ENCODE data around the gene UBE2R2.
"Not testable (repeated sequence)": the region's sequence is repeated elsewhere in the genome, so short reads cannot be mapped to it uniquely, and the experiment has no call there.

Gene UBE2R2

GRCh38 chr9:33835625-33836260 lies 18.8 kb downstream of the UBE2R2 start:
- in situ Hi-C loops (cut with HindIII; ENCODE audit: low sequenced_read_pairs), result no loop called here

GRCh38 chr9:33836261-33836660 lies 19.3 kb downstream of the UBE2R2 start:
- in situ Hi-C loops (cut with HindIII; ENCODE audit: low sequenced_read_pairs), result not testable (repeated sequence)

- in situ Hi-C loops (cut with HindIII; ENCODE audit: low sequenced_read_pairs), result no loop called here
Measured at GRCh38 chr9:33837138-33837537, 20.2 kb downstream of the UBE2R2 start.

DNA sequence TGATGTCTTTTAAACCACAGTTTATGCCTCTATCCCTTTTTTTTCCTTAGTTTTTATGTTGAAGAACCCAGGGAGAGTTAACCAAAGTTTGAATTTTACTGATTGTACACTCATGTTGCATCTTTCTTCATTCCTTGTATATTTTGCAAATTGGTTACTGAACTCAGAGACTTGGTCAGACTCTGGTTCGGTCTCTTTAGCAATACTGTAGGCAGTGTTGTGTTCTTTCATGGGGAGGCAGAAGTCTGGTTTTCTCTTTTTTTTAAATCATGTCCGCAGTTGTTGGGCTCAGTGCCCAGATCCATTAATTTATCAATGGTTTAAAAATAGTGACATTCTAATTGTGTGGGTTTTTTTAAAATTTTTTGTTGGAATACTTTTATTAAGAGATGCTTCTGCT lies 23.4 kb downstream of the UBE2R2 start:
- in situ Hi-C loops (cut with HindIII; ENCODE audit: low sequenced_read_pairs), result no loop called here

DNA sequence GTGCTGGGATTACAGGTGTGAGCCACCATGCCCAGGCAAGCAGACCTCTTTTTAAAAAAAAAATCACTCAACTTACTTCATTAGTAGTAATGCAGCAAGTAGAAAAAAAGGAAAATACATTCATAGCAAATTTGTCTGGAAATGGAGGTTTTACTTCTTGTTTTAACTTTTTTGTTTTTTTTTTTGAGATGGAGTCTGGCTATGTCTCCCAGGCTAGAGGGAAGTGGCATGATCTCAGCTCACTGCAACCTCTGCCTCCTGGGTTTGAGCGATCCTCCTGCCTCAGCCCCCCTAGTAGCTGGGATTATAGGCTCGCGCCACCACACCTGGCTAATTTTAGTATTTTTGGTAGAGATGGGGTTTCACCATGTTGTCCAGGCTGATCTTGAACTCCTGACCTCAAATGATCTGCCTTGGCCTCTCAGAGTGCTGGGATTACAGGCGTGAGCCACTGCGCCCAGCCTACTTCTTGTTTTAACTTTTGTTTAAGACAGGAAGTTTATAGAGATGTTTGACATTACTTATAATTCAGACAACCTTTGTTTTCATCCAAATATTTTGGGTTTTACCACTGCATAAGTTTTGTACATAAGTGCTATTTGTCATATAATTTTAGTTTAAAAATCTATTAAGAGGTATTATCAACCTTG lies 26.5 kb downstream of the UBE2R2 start:
- in situ Hi-C loops (cut with HindIII; ENCODE audit: low sequenced_read_pairs), result no loop called here

GRCh38 chr9:33846231-33846630 lies 29.3 kb downstream of the UBE2R2 start:
- in situ Hi-C loops (cut with HindIII; ENCODE audit: low sequenced_read_pairs), result no loop called here

DNA sequence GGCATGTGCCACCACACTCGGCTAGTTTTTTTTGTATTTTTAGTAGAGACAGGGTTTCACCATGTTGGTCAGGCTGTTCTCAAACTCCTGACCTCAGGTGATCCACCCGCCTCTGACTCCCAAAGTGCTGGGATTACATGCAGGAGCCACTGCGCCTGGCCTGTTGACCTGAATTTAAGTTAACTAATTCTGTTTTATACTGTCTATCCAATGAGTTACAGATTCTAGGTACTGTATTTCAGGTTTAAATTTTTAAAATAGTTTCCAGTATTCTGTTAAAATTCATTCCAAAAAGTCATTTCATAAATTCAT lies 30.9 kb downstream of the UBE2R2 start:
- in situ Hi-C loops (cut with HindIII; ENCODE audit: low sequenced_read_pairs), result not testable (repeated sequence)

DNA sequence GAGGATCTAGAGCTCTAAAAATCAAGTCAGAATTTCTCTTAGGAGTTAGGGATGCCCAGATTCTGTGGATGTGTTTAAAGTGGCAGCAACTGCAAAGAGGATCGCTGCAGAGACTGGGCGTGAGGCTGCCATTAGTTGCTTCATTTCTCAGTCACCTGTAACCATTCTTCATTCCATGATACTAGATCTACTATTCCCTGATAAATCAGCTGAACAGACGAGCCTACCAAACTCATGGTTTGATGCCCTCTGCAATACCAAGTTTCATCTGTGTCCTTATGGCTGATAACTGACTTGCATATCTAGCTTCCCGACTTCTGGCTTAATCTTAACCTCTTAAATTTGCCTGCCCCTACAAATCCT lies 33.3 kb downstream of the UBE2R2 start:
- in situ Hi-C loops (cut with HindIII; ENCODE audit: low sequenced_read_pairs), result no loop called here

- in situ Hi-C loops (cut with HindIII; ENCODE audit: low sequenced_read_pairs), result no loop called here
Measured at GRCh38 chr9:33850677-33851076, 33.7 kb downstream of the UBE2R2 start.

- in situ Hi-C loops (cut with HindIII; ENCODE audit: low sequenced_read_pairs), result no loop called here
Measured at GRCh38 chr9:33851301-33851700, 34.3 kb downstream of the UBE2R2 start.

DNA sequence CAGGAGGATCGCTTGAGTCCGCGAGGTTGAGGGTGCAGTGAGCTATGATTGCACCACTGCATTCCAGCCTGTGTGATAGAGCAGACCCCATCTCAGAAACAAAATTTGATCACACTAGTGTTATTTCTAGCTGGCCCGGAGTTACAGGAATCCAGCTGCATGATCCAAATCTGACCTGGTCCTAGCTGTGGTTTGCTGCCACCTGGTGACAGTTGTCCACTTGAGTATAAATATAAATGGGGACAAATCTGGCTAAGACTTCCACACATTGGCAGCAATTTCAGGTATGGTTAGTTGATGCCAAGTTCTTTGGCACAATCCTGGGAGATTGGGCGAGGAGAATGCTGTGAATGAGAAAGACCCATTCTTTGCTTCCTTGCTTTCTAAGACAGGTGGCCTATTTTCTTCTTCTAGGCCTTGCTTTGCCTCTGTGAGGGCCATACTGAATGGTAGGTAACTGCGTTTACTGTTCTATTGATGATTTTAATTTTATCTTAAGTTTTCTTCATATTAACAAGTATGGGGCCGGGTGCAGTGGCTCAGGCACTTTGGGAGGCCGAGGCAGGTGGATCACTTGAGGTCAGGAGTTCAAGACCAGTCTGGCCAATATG lies 35.4 kb downstream of the UBE2R2 start:
- in situ Hi-C loops (cut with HindIII; ENCODE audit: low sequenced_read_pairs), result no loop called here

DNA sequence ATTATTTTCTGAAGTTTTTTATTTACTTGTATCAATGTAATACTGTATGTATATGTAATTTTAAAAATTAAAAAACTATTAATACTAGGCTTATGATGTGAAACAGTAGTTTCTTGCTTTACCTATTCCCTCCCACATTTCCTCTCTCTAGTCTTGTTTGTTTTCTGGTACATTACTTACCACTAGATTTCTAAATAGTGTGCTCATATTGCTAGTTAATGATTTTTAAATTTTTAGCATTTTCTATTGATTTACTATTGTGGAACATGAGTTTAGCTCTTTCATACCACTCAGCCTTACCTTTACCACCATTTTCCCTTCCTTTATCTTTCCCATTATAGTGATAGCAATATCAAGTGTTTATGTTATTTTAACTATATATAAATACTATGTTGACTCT lies 39.3 kb downstream of the UBE2R2 start:
- in situ Hi-C loops (cut with HindIII; ENCODE audit: low sequenced_read_pairs), result no loop called here

GRCh38 chr9:33858423-33858822 lies 41.5 kb downstream of the UBE2R2 start:
- in situ Hi-C loops (cut with HindIII; ENCODE audit: low sequenced_read_pairs), result no loop called here

DNA sequence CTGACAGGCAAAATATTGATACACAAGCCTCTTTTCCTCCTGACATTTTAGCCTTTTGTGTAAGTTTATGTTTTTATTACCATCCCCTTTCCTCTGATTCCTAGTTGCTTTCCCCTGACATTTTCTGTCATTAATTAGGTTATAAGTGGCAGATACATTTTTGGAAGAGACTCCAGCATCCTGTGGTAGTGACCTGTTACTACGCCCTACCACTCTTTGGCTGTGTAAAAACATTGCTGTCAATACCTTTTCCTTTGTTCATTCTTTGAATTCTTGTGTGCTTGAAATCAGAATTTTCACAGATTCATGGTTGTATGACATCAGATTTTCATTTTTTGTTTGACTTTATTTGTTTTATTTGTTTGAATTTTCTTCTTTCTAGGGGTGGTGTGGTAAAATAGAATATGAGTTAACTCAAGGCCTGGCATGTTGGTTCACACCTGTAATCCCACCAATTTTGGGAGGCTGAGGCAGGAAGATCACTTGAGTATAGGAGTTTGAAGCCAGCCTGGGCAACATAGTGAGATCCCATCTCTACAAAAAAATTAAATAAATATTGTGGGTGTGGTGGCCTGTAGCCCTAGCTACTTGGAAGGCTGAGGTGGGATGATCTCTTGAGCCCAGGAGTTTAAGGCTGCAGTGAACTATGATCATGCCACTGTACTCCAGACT lies 43.4 kb downstream of the UBE2R2 start:
- in situ Hi-C loops (cut with HindIII; ENCODE audit: low sequenced_read_pairs), result no loop called here

GRCh38 chr9:33861917-33862453 lies 45.0 kb downstream of the UBE2R2 start:
- in situ Hi-C loops (cut with HindIII; ENCODE audit: low sequenced_read_pairs), result no loop called here

- in situ Hi-C loops (cut with HindIII; ENCODE audit: low sequenced_read_pairs), result not testable (repeated sequence)
Measured at GRCh38 chr9:33863027-33863426, 46.1 kb downstream of the UBE2R2 start.

DNA sequence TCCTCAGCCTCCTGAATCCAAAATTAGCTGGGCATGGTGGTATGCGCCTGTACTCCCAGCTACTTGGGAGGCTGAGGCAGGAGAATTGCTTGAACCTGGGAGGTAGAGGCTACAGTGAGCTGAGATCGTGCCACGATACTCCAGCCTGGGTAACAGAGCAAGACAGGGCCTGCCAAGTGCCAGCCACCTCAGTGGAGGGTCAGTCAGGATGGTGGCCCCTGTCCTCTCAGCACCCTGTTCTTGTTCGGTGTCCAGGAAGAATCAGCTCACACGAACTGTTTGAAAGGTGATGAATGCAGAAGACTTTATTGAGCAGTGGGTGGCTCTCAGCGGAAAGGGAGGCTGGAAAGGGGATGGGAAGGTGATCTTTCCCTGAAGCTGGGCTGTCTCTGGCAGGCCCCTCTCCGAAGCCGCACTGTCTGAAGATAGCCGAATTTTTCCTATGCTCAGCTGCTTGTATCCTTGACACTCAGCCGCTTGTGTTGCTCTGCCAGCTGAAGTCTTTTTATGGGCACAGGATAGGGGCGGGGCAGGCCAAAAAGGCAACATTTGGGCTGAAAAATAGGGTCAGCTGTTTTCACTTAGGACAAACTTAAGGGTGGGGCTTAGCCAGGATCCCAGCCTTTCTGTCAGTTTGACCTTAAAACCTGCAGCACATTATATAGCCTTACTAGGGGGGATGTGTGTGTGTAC lies 50.9 kb downstream of the UBE2R2 start:
- in situ Hi-C loops (cut with HindIII; ENCODE audit: low sequenced_read_pairs), result no loop called here

DNA sequence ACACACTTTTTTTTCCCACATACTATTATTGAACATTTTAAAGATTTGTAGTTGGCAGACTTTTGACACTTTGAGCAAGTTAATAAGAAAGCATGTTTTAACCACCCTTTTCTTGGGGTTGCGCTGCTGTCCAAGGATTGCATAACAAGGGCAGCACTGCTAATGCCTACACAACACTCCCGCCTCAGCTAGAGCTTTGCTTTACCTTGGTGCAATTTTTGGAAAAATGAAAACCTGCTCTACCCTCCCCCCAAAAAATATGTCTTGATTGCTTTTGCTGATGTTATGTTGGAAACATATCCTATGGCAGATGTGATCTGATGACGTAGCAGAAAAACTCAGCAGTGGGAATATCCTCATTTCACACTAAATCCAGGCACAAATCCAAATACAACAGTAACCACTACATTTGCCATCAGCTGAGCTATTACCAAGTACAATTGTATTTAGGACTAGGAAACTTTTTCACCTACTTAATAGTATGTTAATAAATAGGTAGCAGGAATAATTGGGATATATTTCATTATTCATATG lies 51.5 kb downstream of the UBE2R2 start:
- in situ Hi-C loops (cut with HindIII; ENCODE audit: low sequenced_read_pairs), result no loop called here

DNA sequence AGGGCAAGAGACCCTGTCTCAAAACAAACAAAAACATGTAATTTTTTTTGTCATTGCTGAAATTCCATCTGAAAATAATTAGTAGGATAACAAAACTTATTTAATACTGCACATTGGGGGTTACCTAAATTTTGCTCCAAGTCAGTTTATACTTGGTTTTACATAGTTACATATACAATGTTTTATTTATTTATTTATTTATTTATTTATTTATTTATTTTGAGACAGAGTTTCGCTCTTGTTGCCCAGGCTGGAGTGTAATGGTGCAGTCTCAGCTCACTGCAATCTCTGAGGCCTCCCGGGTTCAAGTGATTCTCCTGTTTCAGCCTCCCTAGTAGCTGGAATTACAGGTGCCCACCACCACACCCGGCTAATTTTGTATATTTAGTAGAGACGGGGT lies 52.3 kb downstream of the UBE2R2 start:
- in situ Hi-C loops (cut with HindIII; ENCODE audit: low sequenced_read_pairs), result not testable (repeated sequence)

DNA sequence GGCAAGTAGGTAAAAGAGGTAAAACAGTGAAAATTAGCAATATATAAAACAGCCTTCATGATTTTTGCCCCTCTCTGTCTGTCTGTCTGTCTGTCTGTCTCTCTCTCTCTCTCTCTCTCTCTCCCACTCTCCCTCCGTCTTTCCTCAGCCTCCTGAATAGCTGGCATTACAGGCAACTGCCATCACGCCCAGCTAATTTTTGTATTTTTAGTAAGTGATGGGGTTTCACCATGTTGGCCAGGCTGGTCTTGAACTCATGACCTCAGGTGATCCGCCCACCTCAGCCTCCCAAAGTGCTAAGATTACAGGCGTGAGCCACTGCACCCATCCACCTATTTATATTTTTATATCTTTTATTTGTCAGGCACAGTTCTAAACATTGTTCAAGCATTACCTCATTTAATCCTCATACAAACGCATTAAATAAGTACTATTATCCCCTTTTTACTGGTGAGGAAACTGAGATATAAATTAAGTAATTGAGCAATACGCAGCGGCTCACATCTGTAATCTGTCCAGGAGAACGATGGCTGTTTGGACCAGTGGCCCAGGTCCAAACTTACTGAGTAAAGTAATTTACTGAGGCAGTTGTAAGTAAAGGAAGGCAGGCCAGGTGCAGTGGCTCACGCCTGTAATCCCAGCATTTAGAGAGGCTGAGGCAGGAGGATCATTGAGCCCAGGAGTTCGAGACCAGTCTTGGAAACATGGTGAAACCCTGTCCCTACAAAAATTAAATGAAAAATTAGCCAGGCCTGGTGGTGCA lies 60.9 kb downstream of the UBE2R2 start:
- in situ Hi-C loops (cut with HindIII; ENCODE audit: low sequenced_read_pairs), result no loop called here

Data from endothelial cell of hepatic sinusoid (primary cell).